Central memory CD4-positive, alpha-beta T cell (primary cell): ENCODE results near the gene ULK1.

Source experiments
- DNase-seq: peaks from one replicate; pipeline ENCODE4 v3.0.0; 2022

ULK1 gene

DNA sequence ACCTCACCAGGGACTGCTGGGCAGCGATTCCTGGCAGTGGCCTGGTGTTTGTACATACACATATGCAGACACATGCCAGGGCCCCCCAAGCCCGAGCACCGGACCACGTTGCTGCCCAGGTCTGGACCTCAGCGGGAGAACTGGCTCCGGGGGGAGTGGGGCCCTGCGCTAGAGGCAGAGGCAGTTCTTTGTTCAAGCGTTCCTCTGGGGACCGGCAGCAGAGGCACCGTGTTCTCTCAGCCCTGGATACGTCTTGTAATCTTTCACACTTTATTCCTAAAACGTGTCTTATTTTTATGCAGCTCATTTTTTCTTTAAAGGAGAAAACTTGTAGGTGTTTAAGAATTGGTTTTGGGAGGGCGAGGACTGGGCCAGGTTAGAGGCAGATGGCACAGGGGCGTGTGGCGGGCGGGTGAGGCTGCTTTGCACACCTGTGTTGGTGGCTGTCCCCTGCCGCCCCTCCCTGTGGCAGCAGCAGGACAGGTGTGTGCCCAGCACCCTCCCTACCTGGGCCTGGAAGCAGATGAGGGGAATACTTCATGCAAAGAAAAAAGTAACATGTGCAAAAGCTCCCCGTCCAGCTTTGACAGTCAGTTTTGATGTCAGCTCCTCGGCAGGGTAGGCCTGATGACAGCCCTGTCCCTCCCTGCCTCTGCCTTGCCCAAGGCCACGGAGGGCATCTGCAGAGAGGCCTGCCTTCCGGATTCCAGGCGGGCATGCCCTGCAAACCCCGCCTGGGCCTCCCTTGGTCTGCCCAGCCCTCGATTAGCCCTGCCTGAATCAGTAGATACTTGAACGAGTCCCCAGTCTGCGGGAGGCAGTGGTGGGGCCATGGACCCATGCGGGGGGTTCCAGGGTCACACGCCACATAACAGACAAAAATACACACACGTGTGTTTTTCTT lies 27.7 kb downstream of the ULK1 start:
- DNase-seq: no peak

GRCh38 chr12:131922772-131923171 lies 28.4 kb downstream of the ULK1 start:
- no peak for DNase-seq

DNA sequence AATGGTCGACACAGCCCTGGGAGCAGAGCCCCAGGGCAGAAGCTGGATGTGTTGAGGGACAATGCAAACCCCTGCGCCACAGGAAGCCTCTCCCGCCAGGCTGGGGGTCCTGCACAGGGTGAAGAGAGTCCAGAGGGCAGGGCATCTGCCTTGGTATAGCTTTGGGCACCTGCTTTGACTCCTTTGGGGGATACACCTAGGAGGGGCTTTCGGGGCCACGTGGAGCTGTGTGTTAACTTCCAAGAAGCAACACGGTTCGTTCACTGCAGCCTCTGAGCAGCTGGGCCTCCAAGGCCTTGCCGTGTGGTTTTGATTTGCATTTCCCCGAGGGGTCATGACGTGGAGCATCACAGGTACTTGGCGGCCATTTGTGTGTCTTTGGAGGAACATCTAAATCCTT lies 28.8 kb downstream of the ULK1 start:
- no peak for DNase-seq

DNA sequence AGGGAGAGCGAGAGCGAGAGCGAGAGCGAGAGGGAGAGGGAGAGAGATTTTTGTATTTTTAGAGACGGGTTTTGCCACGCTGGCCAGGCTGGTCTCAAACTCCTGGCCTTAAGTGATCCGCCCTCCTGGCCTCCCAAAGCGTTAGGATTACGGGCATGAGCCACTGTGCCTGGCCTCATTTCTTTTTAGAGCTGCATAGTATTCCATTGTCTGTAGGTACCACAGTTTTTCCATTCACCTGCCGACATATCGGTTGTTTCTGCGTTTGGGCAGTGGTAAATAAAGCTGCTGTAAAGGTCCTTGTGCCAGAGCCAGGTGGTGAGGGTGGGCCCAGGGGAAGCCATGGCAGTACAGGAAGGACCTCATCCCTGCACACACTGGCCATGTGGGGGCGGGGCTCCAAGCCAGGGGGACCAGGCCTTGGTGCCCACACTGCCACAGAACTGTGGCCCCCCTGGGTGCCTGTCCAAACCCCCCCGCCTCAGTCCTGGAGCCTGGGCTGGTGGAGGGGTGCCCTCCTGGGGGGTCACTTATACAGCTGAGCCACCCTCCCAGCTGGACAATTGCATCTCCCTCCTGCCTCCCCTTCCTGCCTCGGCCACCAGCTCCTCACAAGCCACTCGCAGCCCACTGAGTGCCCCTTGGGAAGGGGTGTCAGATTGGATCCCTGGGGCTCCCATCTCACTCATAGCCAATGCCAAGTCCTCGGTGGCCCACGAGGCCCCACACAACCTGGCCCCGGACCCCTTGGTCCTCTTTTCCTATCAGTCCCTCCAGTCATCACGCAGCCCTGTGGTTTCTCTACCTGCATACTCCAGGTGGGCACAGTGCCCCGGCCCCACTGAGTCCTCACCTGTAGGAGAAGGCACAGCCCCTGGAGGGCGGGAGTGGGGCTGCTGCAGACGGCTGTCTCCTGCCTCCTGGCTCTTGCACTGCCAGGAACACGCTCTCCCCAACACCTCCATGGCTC lies 33.0 kb downstream of the ULK1 start:
- no peak for DNase-seq

DNA sequence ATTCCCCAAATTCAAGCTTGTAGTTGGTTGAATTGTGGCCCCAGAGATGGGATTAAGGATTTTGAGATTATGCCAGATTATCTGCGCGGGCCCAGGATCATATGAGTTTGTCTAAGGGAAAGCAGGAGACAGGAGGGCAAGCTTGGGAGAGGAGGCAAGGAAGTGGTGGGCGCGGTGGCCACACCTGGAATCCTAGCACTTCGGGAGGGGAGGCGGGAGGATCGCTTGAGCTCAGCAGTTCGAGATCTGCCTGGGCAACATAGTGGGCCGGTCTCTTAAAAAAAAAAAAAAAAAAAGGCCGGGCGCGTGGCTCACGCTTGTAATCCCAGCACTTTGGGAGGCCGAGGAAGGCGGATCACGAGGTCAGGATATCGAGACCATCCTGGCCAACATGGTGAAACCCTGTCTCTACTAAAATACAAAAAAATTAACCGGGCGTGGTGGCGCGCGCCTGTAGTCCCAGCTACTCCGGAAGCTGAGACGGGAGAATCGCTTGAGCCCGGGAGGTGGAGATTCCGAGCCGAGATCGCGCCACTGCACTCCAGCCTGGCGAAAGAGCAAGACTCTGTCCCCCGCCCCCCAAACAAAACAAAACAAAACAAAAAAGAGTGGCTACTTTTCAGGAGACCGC lies 33.8 kb downstream of the ULK1 start:
- no peak for DNase-seq

- peak; percentile 93 for DNase-seq
Measured at GRCh38 chr12:131928711-131929580, 34.5 kb downstream of the ULK1 start, which contains the start of gene PUS1. Gene PUS1 (plus strand): TSS chr12:131929276. CDS start chr12:131929723, 447 bp downstream.

DNA sequence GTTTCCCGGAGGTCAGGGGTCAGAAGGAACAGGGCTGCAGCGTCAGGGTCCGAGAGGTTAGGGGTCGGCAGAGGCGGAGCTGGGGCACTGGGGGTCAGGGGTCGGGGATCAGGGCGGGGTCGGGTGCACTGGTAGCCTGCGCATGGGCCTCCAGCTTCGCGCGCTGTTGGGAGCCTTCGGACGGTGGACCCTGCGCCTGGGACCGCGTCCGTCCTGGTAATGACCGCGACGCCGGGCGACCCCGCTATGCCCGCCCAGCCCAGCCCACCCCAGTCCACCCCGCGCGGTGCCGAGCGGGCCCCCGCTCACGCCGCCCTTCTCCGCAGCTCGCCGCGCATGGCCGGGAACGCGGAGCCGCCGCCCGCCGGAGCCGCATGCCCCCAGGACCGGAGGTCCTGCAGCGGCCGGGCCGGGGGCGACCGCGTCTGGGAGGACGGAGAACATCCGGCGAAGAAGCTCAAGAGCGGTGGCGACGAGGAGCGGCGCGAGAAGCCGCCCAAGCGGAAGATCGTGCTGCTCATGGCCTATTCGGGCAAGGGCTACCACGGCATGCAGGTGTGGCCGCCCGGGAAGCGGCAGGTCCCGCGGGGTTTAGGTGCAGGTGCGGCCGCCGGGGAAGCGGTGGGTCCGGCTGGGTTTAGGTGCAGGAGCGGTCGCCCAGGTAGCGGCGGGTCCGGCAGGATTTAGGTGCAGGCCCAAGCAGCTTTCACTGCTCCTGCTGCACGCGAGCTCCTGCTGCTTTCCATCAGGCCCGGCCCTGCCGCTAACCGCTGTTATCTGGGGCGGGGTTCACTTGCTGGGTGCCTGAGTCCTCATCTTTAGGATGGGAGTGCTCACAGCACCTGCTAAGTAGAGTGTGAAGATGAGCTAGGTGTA lies 35.4 kb downstream of the ULK1 start:
- peak; percentile 35 for DNase-seq

GRCh38 chr12:131930510-131930909 lies 36.1 kb downstream of the ULK1 start:
- DNase-seq: no peak

DNA sequence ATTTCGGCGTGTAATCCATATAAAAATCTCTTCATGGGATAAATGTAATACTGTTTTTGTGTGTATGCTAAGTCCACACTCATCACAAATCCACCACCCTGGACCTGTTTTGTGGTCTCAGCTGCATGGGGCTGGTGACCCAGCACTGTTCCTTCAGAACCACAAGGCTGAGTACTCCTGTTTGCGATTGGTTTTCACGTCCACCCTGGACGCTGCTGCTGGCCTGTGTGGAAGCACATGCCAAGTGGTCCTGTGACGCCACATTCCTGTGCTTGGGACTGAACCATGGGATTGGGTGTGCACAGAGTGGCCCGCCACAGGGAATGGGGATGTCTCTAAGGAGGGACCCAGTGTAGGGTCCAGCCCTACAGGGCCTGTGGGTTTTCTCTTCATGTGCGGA lies 39.0 kb downstream of the ULK1 start:
- DNase-seq: no peak

- DNase-seq: no peak
Measured at GRCh38 chr12:131934535-131934934, 40.1 kb downstream of the ULK1 start.

DNA sequence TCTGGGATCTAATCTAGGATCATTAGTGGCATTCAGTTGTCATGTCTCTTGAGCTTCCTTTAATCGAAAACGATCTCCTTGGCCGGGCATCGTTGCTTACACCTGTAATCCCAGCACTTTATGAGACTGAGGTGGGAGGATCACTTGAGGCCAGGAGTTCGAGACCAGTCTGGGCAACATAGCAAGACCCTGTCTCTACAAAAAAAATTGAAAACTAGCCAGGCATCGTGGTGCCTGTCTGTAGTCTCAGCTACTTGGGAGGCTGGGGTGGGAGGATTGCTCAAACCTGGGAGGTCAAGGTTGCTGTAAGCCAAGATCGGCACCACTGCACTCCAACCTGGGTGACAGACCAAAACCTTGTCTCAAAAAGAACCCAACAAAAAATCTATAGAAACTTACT lies 43.7 kb downstream of the ULK1 start:
- DNase-seq: no peak

DNA sequence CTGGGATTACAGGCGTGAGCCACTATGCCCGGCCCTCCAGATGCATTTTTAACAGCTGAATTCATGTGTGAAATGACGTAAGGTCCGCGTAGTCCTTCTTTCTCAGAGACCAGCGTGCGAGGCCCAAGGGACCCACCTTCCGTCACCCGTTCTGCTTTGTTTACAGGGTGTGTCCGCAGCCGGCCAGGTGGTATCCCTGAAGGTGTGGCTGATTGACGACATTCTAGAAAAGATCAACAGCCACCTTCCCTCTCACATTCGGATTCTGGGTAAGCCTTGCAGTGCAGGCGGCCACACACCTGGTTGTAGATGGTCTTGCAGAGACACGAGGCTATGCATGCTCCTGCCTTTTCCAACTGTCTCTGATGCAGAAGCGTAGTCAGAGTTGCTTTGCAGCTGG lies 44.6 kb downstream of the ULK1 start:
- DNase-seq: no peak

DNA sequence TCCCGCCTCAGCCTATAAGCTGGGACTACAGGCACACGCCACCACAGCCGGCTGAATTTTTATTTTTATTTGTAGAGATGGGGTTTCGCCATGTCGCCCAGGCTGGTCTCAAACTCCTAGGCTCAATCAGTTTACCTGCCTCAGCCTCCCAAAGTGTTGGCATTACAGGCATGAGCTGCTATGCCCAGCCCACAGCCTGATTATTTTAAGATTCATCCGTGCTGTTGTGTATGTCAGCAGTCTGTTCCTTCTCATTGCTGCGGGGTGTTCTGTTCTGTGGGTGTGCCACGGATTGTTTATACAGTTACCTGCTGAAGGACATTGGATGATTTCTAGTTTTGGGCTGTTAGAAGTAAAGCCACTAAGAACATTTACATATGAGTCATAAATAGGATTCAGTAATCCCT lies 45.7 kb downstream of the ULK1 start:
- DNase-seq: no peak

DNA sequence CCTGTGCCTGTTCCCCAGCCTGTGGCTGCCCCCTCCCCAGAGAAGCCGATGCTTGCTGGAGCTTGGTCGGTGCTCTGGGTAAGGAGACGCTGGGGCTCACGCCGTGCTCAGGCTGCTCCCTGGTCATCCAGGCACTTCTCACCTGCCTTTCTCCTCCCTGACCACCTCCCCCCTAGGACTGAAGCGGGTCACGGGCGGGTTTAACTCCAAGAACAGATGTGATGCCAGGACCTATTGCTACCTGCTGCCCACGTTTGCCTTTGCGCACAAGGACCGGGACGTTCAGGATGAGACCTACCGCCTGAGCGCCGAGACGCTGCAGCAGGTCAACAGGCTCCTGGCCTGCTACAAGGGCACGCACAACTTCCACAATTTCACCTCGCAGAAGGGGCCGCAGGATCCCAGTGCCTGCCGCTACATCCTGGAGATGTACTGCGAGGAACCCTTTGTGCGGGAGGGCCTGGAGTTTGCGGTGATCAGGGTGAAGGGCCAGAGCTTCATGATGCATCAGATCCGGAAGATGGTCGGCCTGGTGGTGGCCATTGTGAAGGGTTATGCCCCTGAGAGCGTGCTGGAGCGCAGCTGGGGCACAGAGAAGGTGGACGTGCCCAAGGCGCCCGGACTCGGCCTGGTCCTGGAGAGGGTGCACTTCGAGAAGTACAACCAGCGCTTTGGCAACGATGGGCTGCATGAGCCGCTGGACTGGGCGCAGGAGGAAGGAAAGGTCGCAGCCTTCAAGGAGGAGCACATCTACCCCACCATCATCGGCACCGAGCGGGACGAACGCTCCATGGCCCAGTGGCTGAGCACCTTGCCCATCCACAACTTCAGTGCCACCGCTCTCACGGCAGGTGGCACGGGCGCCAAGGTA lies 46.9 kb downstream of the ULK1 start:
- DNase-seq: no peak

- no peak for DNase-seq
Measured at GRCh38 chr12:131941987-131942341, 47.5 kb downstream of the ULK1 start.

GRCh38 chr12:131942671-131943070 lies 48.2 kb downstream of the ULK1 start:
- no peak for DNase-seq

- DNase-seq: no peak
Measured at GRCh38 chr12:131943389-131943788, 49.0 kb downstream of the ULK1 start.

GRCh38 chr12:131943876-131944275 lies 49.5 kb downstream of the ULK1 start:
- DNase-seq: no peak

- no peak for DNase-seq
Measured at GRCh38 chr12:131944601-131945251, 50.3 kb downstream of the ULK1 start.
